Measurements from ENCODE around the gene TNFRSF4. TPM values are rescaled to one million over a fixed set of nuclear protein-coding genes. Genes with fewer than 3 reads are reported as not detected.

Gene TNFRSF4
- total RNA-seq, 1 donor from 2014 or later: not detected

- Histone ChIP-seq H3K27ac (no peak overlapping the region), H3K27me3 (no peaks in the 10 kb centered on the region), H3K4me1 (peaks cover 41% of the 10 kb centered on the region), H3K9me3 (no peaks in the 10 kb centered on the region), H3K36me3 (peaks cover 0 to 55% of the 10 kb centered on the region in 2 donors), H3K4me3 (no peak overlapping the region)
- intact Hi-C loops (cut with DNase I): no loop called here
- no peak for DNase-seq (ENCODE audit: extremely low spot score in 2 of 2)
- TF ChIP-seq CTCF (IDR thresholded peaks at IDR 0.05) (no peak), POLR2A (IDR thresholded peaks at IDR 0.05) (no peak), POLR2AphosphoS5 (IDR thresholded peaks at IDR 0.05; ENCODE audit: insufficient read depth in 1 of 2, low read depth in 1 of 2) (no peak)
Measured at GRCh38 chr1:1226566-1227362, 12.8 kb upstream of the TNFRSF4 start.

- H3K36me3 ChIP-seq: peaks cover 0 to 57% of the 10 kb centered on the region in 2 donors
- H3K4me1 ChIP-seq: peaks cover 38% of the 10 kb centered on the region
- no peak overlapping the region for H3K4me3 ChIP-seq
- DNase-seq (ENCODE audit: extremely low spot score in 2 of 2): no peak
- no peak for TF ChIP-seq CTCF (IDR thresholded peaks at IDR 0.05)
- no peak for TF ChIP-seq POLR2AphosphoS5 (IDR thresholded peaks at IDR 0.05; ENCODE audit: insufficient read depth in 1 of 2, low read depth in 1 of 2)
- no peak for TF ChIP-seq POLR2A (IDR thresholded peaks at IDR 0.05)
- intact Hi-C loops (cut with DNase I): no loop called here
- no peaks in the 10 kb centered on the region for H3K27me3 ChIP-seq
- no peaks in the 10 kb centered on the region for H3K9me3 ChIP-seq
- no peak overlapping the region for H3K27ac ChIP-seq
Measured at GRCh38 chr1:1225913-1226312, 12.0 kb upstream of the TNFRSF4 start.

GRCh38 chr1:1225238-1225845, 11.4 kb upstream of the TNFRSF4 start:
- Histone ChIP-seq H3K27me3 (no peaks in the 10 kb centered on the region), H3K4me3 (no peak overlapping the region), H3K9me3 (no peaks in the 10 kb centered on the region), H3K27ac (no peak overlapping the region), H3K36me3 (peaks cover 0 to 57% of the 10 kb centered on the region in 2 donors), H3K4me1 (peaks cover 32% of the 10 kb centered on the region)
- intact Hi-C loops (cut with DNase I): no loop called here
- DNase-seq (ENCODE audit: extremely low spot score in 2 of 2): no peak
- TF ChIP-seq CTCF (IDR thresholded peaks at IDR 0.05) (no peak), POLR2AphosphoS5 (IDR thresholded peaks at IDR 0.05; ENCODE audit: insufficient read depth in 1 of 2, low read depth in 1 of 2) (no peak), POLR2A (IDR thresholded peaks at IDR 0.05) (no peak)

- no peak overlapping the region for H3K27ac ChIP-seq
- no peaks in the 10 kb centered on the region for H3K9me3 ChIP-seq
- H3K4me3 ChIP-seq: no peak overlapping the region
- peaks cover 17% of the 10 kb centered on the region for H3K4me1 ChIP-seq
- no peaks in the 10 kb centered on the region for H3K27me3 ChIP-seq
- H3K36me3 ChIP-seq: peaks cover 0 to 59% of the 10 kb centered on the region in 2 donors
- intact Hi-C loops (cut with DNase I): no loop called here
- DNase-seq (ENCODE audit: extremely low spot score in 2 of 2): no peak
- TF ChIP-seq POLR2A (IDR thresholded peaks at IDR 0.05): no peak
- TF ChIP-seq POLR2AphosphoS5 (IDR thresholded peaks at IDR 0.05; ENCODE audit: insufficient read depth in 1 of 2, low read depth in 1 of 2): no peak
- no peak for TF ChIP-seq CTCF (IDR thresholded peaks at IDR 0.05)
Measured at GRCh38 chr1:1223891-1224290, 9.9 kb upstream of the TNFRSF4 start.

GRCh38 chr1:1223321-1223720, 9.4 kb upstream of the TNFRSF4 start:
- Histone ChIP-seq H3K36me3 (peaks cover 0 to 59% of the 10 kb centered on the region in 2 donors), H3K27me3 (no peaks in the 10 kb centered on the region), H3K4me1 (peaks cover 12% of the 10 kb centered on the region), H3K9me3 (no peaks in the 10 kb centered on the region), H3K27ac (no peak overlapping the region), H3K4me3 (no peak overlapping the region)
- intact Hi-C loops (cut with DNase I): no loop called here
- DNase-seq (ENCODE audit: extremely low spot score in 2 of 2): no peak
- TF ChIP-seq POLR2A (IDR thresholded peaks at IDR 0.05): no peak
- no peak for TF ChIP-seq CTCF (IDR thresholded peaks at IDR 0.05)
- no peak for TF ChIP-seq POLR2AphosphoS5 (IDR thresholded peaks at IDR 0.05; ENCODE audit: insufficient read depth in 1 of 2, low read depth in 1 of 2)
